Activated T-cell treated with anti-CD3 and anti-CD28 coated beads, Interleukin-2, amount 50 U/mL, for 1 hour (primary cell): Measurements from ENCODE around the gene TMEM116.
"Not testable (repeated sequence)": the region's sequence is repeated elsewhere in the genome, so short reads cannot be mapped to it uniquely, and the experiment has no call there.

Experiments used
- DNase-seq: peaks from one replicate; pipeline ENCODE4 v3.0.0-alpha.2; 2020

Gene TMEM116

GRCh38 chr12:111975161-111975931 lies 37.6 kb downstream of the TMEM116 start:
- DNase-seq = no peak

GRCh38 chr12:111971800-111972199 lies 41.2 kb downstream of the TMEM116 start:
- no peak for DNase-seq

- no peak for DNase-seq
These were observed 48.0 kb downstream of the TMEM116 start for GRCh38 chr12:111964935-111965334.

GRCh38 chr12:111959518-111959917 lies 53.4 kb downstream of the TMEM116 start:
- not testable (repeated sequence) for DNase-seq

GRCh38 chr12:111957224-111957623 lies 55.7 kb downstream of the TMEM116 start:
- DNase-seq = not testable (repeated sequence)

GRCh38 chr12:111954969-111955368 lies 58.0 kb downstream of the TMEM116 start:
- no peak for DNase-seq

GRCh38 chr12:111953455-111953854 lies 59.5 kb downstream of the TMEM116 start:
- no peak for DNase-seq

- DNase-seq = not testable (repeated sequence)
These were observed 60.7 kb downstream of the TMEM116 start for GRCh38 chr12:111952084-111952787.

- DNase-seq = not testable (repeated sequence)
These were observed 61.8 kb downstream of the TMEM116 start for GRCh38 chr12:111950961-111951676.

- no peak for DNase-seq
These were observed 69.0 kb downstream of the TMEM116 start for GRCh38 chr12:111943929-111944328.

- no peak for DNase-seq
These were observed 70.4 kb downstream of the TMEM116 start for GRCh38 chr12:111942557-111942956.

- no peak for DNase-seq
These were observed 75.5 kb downstream of the TMEM116 start for GRCh38 chr12:111937429-111937828.

GRCh38 chr12:111936869-111937268 lies 76.1 kb downstream of the TMEM116 start:
- no peak for DNase-seq

GRCh38 chr12:111932241-111932640 lies 80.7 kb downstream of the TMEM116 start:
- no peak for DNase-seq

- no peak for DNase-seq
These were observed 85.6 kb downstream of the TMEM116 start for GRCh38 chr12:111927346-111927745.

- no peak for DNase-seq
These were observed 86.3 kb downstream of the TMEM116 start for GRCh38 chr12:111926631-111927030.

- DNase-seq = no peak
These were observed 87.8 kb downstream of the TMEM116 start for GRCh38 chr12:111925171-111925570.

- DNase-seq = no peak
These were observed 105.2 kb downstream of the TMEM116 start for GRCh38 chr12:111907740-111908139.

- no peak for DNase-seq
These were observed 107.5 kb downstream of the TMEM116 start for GRCh38 chr12:111905502-111905901.

GRCh38 chr12:111904446-111904975 lies 108.5 kb downstream of the TMEM116 start:
- no peak for DNase-seq

- no peak for DNase-seq
These were observed 111.8 kb downstream of the TMEM116 start for GRCh38 chr12:111901182-111901581.

- DNase-seq = no peak
These were observed 118.4 kb downstream of the TMEM116 start for GRCh38 chr12:111894556-111894955.

- DNase-seq = no peak
These were observed 119.7 kb downstream of the TMEM116 start for GRCh38 chr12:111893287-111893686.
